HEK293 (cell line): ENCODE results near the gene GLTPD2.

ENCODE experiments used
- CTCF ChIA-PET: fragments of 350-600 bp; formaldehyde crosslinking; extraction: SDS; loops from one replicate; lab custom pipeline; 2021; ENCODE audit warnings: antibody characterized with exemption; lab: Yijun Ruan, JAX
- POLR2A ChIA-PET: fragments of 300-600 bp; formaldehyde crosslinking; extraction: SDS; loops from one replicate; lab custom pipeline; 2020; ENCODE audit warnings: antibody characterized with exemption, inconsistent platforms; lab: Yijun Ruan, JAX
- H3K27ac ChIP-seq: fragments of 200-500 bp; sonication (Bioruptor generic); 2 replicates; pipeline ENCODE4 v1.5.1; 2014; ENCODE audit warnings: low read depth, low read length, control low read depth, inconsistent platforms; ENCODE audit errors: extremely low read depth
- H3K36me3 ChIP-seq, 2 experiments: fragments of 200-500 bp in 1 of 2; sonication (Bioruptor generic) in 1 of 2; 1 replicate in 1 of 2; 2 replicates in 1 of 2; pipeline ENCODE4 v1.5.1; 2014 to 2017; ENCODE audit warnings: inconsistent platforms in 2 of 2, low read length in 2 of 2; ENCODE audit not compliant: control insufficient read depth in 2 of 2, insufficient read depth in 1 of 2
- H3K4me1 ChIP-seq: fragments of 200-500 bp; sonication (Bioruptor generic); 2 replicates; pipeline ENCODE4 v1.5.1; 2014; ENCODE audit warnings: mild to moderate bottlenecking, low read length, inconsistent platforms; ENCODE audit not compliant: control insufficient read depth, insufficient read depth
- H3K4me3 ChIP-seq: 2 replicates; pipeline ENCODE4 v1.5.1; 2011; ENCODE audit warnings: low read depth, mild to moderate bottlenecking, control low read depth, low read length, moderate library complexity
- H3K9me3 ChIP-seq: fragments of 200-500 bp; sonication (Bioruptor generic); 2 replicates; pipeline ENCODE4 v1.5.1; 2014; ENCODE audit warnings: low read depth, low read length, inconsistent platforms; ENCODE audit not compliant: control insufficient read depth, insufficient read depth
- GLI2 ChIP-seq: fragments of 450-650 bp; formaldehyde crosslinking; IDR thresholded peaks from 2 replicates; pipeline ENCODE4; 2017; ENCODE audit warnings: missing biosample characterization, missing genetic modification characterization, low read depth, borderline replicate concordance
- OSR2 ChIP-seq: fragments of 450-650 bp; formaldehyde crosslinking; IDR thresholded peaks from 2 replicates; pipeline ENCODE4 v1.5.1; 2016; ENCODE audit warnings: missing biosample characterization, missing genetic modification characterization
- RBAK ChIP-seq: fragments of 450-650 bp; formaldehyde crosslinking; IDR thresholded peaks from 2 replicates; pipeline ENCODE4 v1.5.1; 2016; ENCODE audit warnings: missing biosample characterization, missing genetic modification characterization
- ZBTB48 ChIP-seq: fragments of 450-650 bp; formaldehyde crosslinking; IDR thresholded peaks from 2 replicates; pipeline ENCODE4 v1.5.1; 2016; ENCODE audit warnings: missing biosample characterization, missing genetic modification characterization
- ZBTB6 ChIP-seq: fragments of 450-650 bp; formaldehyde crosslinking; IDR thresholded peaks from 2 replicates; pipeline ENCODE4 v1.5.1; 2017; ENCODE audit warnings: missing biosample characterization, missing genetic modification characterization
- ZFP37 ChIP-seq: fragments of 450-650 bp; formaldehyde crosslinking; IDR thresholded peaks from 2 replicates; pipeline ENCODE4 v1.5.1; 2016; ENCODE audit warnings: missing biosample characterization, missing genetic modification characterization
- ZNF132 ChIP-seq: fragments of 450-650 bp; formaldehyde crosslinking; IDR thresholded peaks from 2 replicates; pipeline ENCODE4 v1.5.1; 2017; ENCODE audit warnings: missing biosample characterization, missing genetic modification characterization, borderline replicate concordance
- ZNF169 ChIP-seq: fragments of 450-650 bp; formaldehyde crosslinking; IDR thresholded peaks from 2 replicates; pipeline ENCODE4 v1.5.1; 2016; ENCODE audit warnings: missing biosample characterization, missing genetic modification characterization
- ZNF2 ChIP-seq: fragments of 450-650 bp; formaldehyde crosslinking; IDR thresholded peaks from 2 replicates; pipeline ENCODE4 v1.5.1; 2016; ENCODE audit warnings: missing biosample characterization, missing genetic modification characterization
- ZNF221 ChIP-seq: fragments of 450-650 bp; formaldehyde crosslinking; IDR thresholded peaks from 2 replicates; pipeline ENCODE4 v1.5.1; 2017; ENCODE audit warnings: missing biosample characterization, missing genetic modification characterization, borderline replicate concordance
- ZNF23 ChIP-seq: fragments of 450-650 bp; formaldehyde crosslinking; IDR thresholded peaks from 2 replicates; pipeline ENCODE4 v1.5.1; 2016; ENCODE audit warnings: missing biosample characterization, missing genetic modification characterization, borderline replicate concordance
- ZNF302 ChIP-seq: fragments of 450-650 bp; formaldehyde crosslinking; IDR thresholded peaks from 2 replicates; pipeline ENCODE4 v1.5.1; 2016; ENCODE audit warnings: missing biosample characterization, missing genetic modification characterization, low read depth
- ZNF391 ChIP-seq: fragments of 450-650 bp; formaldehyde crosslinking; IDR thresholded peaks from 2 replicates; pipeline ENCODE4 v1.5.1; 2016; ENCODE audit warnings: low read depth, missing biosample characterization, missing genetic modification characterization, borderline replicate concordance
- ZNF394 ChIP-seq: fragments of 450-650 bp; formaldehyde crosslinking; IDR thresholded peaks from 2 replicates; pipeline ENCODE4 v1.5.1; 2016; ENCODE audit warnings: missing biosample characterization, missing genetic modification characterization, mild to moderate bottlenecking, moderate library complexity, borderline replicate concordance
- ZNF561 ChIP-seq: fragments of 450-650 bp; IDR thresholded peaks from 2 replicates; pipeline ENCODE4 v1.5.1; 2018; ENCODE audit warnings: missing biosample characterization, missing genetic modification characterization, borderline replicate concordance
- ZNF621 ChIP-seq: fragments of 450-650 bp; formaldehyde crosslinking; IDR thresholded peaks from 2 replicates; pipeline ENCODE4 v1.5.1; 2017; ENCODE audit warnings: missing biosample characterization, missing genetic modification characterization
- ZNF658 ChIP-seq: fragments of 450-650 bp; formaldehyde crosslinking; IDR thresholded peaks from 2 replicates; pipeline ENCODE4; 2016; ENCODE audit warnings: missing biosample characterization, missing genetic modification characterization
- ZNF747 ChIP-seq: fragments of 450-650 bp; formaldehyde crosslinking; IDR thresholded peaks from 2 replicates; pipeline ENCODE4 v1.5.1; 2016; ENCODE audit warnings: missing biosample characterization, missing genetic modification characterization
- ZNF76 ChIP-seq: fragments of 450-650 bp; formaldehyde crosslinking; IDR thresholded peaks from 2 replicates; pipeline ENCODE4; 2016; ENCODE audit warnings: low read depth, missing biosample characterization, missing genetic modification characterization, borderline replicate concordance
- TF ChIP-seq, protein P1 (sequence below): fragments of 450-650 bp; formaldehyde crosslinking; IDR thresholded peaks from 2 replicates; pipeline ENCODE4 v1.5.1; 2016; ENCODE audit warnings: missing biosample characterization, missing genetic modification characterization
- TF ChIP-seq, protein P2 (sequence below): fragments of 450-650 bp; formaldehyde crosslinking; IDR thresholded peaks from 2 replicates; pipeline ENCODE4 v1.5.1; 2016; ENCODE audit warnings: missing biosample characterization, missing genetic modification characterization

GLTPD2 gene

DNA sequence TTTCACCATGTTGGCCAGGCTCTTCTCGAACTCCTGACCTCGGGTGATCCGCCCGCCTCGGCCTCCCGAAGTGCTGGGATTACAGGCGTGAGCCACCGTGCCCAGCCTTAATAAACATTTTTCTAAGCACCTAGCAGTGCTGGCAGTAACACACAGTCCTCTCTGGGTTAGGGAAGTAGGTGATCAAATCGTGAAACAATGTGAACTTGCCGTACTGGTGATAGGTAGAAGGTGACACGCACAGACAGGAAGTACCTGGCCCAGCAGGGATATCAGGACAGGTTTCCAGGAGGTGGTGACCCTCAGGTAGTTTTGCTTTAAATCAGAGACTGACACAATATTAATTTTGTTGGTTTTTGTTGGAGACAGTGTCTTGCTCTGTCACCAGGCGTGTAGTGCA is 22.7 kb downstream of the GLTPD2 start:
- no peaks in the 10 kb centered on the region for H3K4me1 ChIP-seq
- ChIA-PET POLR2A (no interaction called here), CTCF (interaction anchor here (0.6 kb wide), 2 partner anchors 18 to 223 kb away, joined by 5 read pairs; no protein-coding TSS in a partner anchor)
- peaks cover 0 to 49% of the 10 kb centered on the region in 2 experiments; a peak in 2 of 3 replicates for H3K36me3 ChIP-seq
- no peak overlapping the region for H3K4me3 ChIP-seq
- H3K27ac ChIP-seq: peak overlapping the region; percentile 16; the same call in 1 of the 2 replicates
- TF ChIP-seq ZNF621 (tag by site-specific recombination) (no peak), ZNF658 (tag by site-specific recombination) (no peak), ZBTB48 (no peak), ZNF391 (tag by site-specific recombination) (no peak), ZNF747 (tag by site-specific recombination) (no peak), ZNF76 (tag by site-specific recombination) (no peak), ZNF2 (tag by site-specific recombination) (no peak), ZNF169 (tag by site-specific recombination) (no peak), OSR2 (no peak), ZNF561 (tag by site-specific recombination) (no peak), ZNF302 (no peak), ZNF23 (tag by site-specific recombination) (no peak), ZFP37 (tag by site-specific recombination) (no peak), RBAK (tag by site-specific recombination) (no peak), ZNF221 (no peak), GLI2 (tag by site-specific recombination) (no peak), ZBTB6 (tag by site-specific recombination) (no peak)
- TF ChIP-seq, protein P1, sequence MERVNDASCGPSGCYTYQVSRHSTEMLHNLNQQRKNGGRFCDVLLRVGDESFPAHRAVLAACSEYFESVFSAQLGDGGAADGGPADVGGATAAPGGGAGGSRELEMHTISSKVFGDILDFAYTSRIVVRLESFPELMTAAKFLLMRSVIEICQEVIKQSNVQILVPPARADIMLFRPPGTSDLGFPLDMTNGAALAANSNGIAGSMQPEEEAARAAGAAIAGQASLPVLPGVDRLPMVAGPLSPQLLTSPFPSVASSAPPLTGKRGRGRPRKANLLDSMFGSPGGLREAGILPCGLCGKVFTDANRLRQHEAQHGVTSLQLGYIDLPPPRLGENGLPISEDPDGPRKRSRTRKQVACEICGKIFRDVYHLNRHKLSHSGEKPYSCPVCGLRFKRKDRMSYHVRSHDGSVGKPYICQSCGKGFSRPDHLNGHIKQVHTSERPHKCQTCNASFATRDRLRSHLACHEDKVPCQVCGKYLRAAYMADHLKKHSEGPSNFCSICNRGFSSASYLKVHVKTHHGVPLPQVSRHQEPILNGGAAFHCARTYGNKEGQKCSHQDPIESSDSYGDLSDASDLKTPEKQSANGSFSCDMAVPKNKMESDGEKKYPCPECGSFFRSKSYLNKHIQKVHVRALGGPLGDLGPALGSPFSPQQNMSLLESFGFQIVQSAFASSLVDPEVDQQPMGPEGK (tag by site-specific recombination): no peak
- TF ChIP-seq, protein P2, sequence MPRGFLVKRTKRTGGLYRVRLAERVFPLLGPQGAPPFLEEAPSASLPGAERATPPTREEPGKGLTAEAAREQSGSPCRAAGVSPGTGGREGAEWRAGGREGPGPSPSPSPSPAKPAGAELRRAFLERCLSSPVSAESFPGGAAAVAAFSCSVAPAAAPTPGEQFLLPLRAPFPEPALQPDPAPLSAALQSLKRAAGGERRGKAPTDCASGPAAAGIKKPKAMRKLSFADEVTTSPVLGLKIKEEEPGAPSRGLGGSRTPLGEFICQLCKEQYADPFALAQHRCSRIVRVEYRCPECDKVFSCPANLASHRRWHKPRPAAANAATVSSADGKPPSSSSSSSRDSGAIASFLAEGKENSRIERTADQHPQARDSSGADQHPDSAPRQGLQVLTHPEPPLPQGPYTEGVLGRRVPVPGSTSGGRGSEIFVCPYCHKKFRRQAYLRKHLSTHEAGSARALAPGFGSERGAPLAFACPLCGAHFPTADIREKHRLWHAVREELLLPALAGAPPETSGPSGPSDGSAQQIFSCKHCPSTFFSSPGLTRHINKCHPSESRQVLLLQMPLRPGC (tag by site-specific recombination): no peak
- TF ChIP-seq, all 188 proteins: peak for 0
- H3K9me3 ChIP-seq: no peaks in the 10 kb centered on the region

GRCh38 chr17:4812690-4813089 is 23.9 kb downstream of the GLTPD2 start:
- Histone ChIP-seq H3K9me3 (no peaks in the 10 kb centered on the region), H3K27ac (no peak overlapping the region), H3K4me1 (no peaks in the 10 kb centered on the region), H3K36me3 (peaks cover 0 to 57% of the 10 kb centered on the region in 2 experiments; a peak in 2 of 3 replicates), H3K4me3 (no peak overlapping the region)
- ChIA-PET CTCF (interaction anchor here (0.6 to 0.7 kb wide), 2 partner anchors 16 to 38 kb away, joined by 3 to 6 read pairs; no protein-coding TSS in a partner anchor), POLR2A (interaction anchor here (0.7 to 2.0 kb wide), 3 partner anchors 13 to 158 kb away, joined by 3 to 9 read pairs (median 4); no protein-coding TSS in a partner anchor)
- TF ChIP-seq ZNF132 (tag by site-specific recombination): no peak
- TF ChIP-seq ZNF394: peak; percentile 73
